HG03025 (cell line): ENCODE measurements around the gene CD40LG.

Source experiments
- ATAC-seq: cut with Tn5 transposase; IDR thresholded peaks from one replicate; pipeline ENCODE4 v1.9.1; 2021; ENCODE audit warnings: mild to moderate bottlenecking, moderate library complexity; ENCODE audit not compliant: unreplicated experiment, low FRiP score

CD40LG gene

GRCh38 chrX:136646602-136647239 lies 1.2 kb upstream of the CD40LG start:
- no peak for ATAC-seq

DNA sequence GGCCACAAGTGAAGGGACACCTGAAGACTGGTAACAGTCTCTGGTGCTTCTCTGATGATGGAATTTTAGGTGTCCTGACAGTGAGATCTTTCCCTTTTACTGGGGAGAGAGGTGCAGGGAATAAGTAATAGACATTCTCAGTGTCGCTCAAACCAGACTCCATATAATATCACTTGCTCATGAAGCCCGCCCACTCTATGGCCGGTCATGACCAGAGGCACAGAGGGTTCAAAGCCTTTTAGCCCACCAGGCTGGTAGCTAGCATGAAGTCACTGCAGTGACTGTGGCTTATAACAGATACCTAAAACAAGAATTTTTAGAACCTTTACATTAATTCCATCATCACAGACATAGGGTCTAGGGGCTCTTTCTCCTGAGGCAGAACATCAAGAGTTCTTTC lies 2.9 kb downstream of the CD40LG start:
- no peak for ATAC-seq

- ATAC-seq = no peak
Measured at GRCh38 chrX:136652822-136653723, 5.1 kb downstream of the CD40LG start.

DNA sequence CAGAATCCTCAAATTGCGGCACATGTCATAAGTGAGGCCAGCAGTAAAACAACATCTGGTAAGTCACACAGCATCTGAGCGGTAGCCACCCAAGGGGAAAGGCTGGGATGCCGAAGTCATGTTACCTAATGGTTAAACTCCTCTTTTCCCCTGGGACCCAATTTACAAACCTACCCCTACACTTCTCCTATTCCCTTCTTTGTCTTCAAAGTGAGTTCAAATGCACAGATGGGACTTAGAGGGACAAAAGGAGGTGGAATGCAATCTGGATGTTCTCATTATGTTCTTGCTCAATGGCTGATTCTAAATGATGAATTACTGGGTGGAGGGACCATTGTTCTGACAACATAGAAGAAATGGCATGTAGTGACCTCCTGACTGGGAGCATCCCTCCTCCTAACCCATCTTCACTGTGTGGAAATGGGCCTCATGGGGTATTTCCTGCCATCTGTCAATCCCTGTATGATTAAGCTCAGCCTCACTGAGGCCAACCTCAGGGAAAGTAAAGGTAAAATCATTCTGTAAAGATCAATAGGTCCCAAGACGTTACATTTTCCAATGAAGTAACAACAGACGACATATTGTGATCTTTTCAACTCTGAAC lies 8.5 kb downstream of the CD40LG start:
- no peak for ATAC-seq

- no peak for ATAC-seq
Measured at GRCh38 chrX:136658151-136658550, 10.2 kb downstream of the CD40LG start.

DNA sequence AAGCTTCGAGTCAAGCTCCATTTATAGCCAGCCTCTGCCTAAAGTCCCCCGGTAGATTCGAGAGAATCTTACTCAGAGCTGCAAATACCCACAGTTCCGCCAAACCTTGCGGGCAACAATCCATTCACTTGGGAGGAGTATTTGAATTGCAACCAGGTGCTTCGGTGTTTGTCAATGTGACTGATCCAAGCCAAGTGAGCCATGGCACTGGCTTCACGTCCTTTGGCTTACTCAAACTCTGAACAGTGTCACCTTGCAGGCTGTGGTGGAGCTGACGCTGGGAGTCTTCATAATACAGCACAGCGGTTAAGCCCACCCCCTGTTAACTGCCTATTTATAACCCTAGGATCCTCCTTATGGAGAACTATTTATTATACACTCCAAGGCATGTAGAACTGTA lies 11.2 kb downstream of the CD40LG start:
- no peak for ATAC-seq

GRCh38 chrX:136660896-136661295 lies 12.9 kb downstream of the CD40LG start:
- no peak for ATAC-seq

DNA sequence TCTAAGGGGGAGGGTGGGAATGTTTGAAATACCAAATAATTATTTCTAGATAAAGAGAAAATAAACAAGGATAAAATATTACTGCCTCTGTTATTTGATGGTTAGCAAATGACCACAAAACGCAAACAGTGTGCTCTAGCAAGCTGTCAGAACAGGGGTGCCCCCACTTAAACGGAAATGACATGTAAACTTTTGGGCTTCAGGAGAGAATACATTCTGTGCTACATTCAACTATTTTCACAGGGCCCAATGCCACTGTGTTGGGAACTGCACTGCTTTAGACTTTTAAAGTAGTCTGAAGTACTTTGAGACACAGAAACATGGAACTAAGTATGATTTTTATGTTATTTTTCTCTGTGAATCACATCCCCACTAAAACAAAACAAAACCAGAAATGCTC lies 14.1 kb downstream of the CD40LG start:
- ATAC-seq = no peak

DNA sequence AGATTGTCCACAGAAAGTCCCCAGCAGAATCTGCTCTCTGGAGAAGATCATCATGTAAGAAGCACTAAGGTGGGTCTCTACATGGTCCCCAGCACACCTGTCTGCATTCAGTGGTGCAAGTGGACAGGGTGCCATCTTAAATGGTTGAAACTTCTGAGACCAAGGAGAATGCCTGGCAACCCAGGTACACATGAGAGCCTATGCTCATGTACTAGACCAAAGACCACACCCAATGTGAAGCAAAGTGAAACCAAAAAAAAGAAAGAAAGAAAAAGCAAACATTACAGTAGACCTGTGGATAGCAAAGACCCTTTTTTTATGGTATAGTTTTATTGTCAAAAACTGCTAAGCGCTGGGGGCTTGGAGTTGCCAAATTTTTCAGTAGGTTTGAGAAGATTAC lies 15.0 kb downstream of the CD40LG start:
- ATAC-seq = no peak

GRCh38 chrX:136665258-136665900 lies 17.4 kb downstream of the CD40LG start:
- ATAC-seq = peak; percentile 61

DNA sequence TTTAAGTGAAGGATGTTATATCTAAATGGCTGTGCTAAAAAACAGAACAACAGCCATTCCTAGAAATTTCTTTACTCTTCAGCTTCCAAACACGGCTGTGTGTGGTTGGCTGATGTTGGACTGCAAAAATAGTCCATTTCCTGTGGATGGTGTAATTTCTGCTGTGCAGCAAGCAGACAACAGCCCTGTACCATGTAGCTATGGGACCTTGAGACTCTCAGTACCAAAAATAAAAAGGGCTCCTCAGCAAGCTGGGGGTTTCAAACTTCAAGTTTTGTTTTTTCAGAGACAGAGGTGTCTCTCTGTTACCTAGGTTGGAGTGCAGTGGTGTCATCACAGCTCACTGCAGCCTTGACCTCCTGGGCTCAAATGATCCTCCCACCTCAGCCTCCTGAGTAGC lies 18.1 kb downstream of the CD40LG start:
- ATAC-seq = peak; percentile 53

DNA sequence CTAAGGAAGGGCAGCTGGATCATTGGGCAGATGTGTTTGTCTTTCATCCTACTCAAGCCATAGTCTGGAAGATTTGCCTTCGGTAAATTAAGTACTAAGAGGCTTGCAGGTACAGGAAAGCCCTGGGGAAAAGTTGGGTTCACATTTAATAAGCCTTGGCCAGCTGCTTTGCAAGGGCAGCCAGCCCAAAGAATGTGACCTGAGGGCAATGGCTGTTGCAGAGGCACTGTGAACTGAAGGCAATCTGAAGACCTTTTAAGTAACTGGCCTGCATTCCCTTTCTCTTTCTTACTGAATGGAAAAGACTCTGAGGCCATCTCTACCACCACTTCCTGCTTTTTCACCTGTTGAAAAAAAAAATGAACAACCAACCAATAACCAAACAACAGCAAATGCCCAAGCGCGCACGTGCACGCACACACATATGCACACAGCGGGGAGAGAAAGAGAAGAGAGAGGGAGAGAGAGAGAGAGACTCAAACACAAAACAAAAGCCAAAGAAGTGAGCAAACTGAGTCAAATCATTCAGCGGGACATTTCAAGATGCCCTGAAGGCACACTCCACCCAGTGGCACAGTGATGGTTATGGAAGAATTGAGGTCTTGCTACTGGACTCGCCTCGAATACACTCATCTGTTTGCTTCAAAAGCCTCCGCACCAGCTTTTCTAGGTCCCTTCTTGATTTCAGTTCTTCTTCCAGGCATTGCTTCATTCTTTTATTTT lies 19.6 kb downstream of the CD40LG start:
- ATAC-seq = no peak

DNA sequence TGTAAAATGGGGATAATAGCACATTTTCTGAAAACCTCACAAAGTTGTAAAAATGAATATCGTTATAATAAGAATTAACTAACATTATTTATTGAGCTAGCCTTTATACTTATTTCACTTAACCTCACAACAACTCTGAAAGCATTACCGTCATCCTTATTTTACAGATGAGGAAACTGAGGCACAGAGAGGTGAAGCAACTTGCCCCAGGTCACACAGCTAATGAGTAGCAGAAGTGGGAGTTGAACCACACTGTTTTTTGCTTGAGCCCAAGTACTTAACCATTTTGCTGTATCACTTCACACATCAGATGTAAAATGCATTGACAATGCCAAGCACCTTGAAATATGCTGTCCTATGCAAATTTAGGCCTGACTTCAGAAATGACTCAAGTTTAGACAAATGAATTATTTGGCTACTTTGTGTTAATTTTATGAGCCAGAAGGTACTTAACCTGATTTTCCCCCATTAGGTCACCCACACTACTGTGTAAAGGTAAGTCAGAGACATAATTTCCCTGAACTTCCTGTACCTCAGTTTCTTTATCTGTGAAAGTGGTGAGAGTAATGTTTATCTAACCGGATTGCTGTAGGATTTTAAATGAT lies 23.1 kb downstream of the CD40LG start:
- ATAC-seq = no peak

DNA sequence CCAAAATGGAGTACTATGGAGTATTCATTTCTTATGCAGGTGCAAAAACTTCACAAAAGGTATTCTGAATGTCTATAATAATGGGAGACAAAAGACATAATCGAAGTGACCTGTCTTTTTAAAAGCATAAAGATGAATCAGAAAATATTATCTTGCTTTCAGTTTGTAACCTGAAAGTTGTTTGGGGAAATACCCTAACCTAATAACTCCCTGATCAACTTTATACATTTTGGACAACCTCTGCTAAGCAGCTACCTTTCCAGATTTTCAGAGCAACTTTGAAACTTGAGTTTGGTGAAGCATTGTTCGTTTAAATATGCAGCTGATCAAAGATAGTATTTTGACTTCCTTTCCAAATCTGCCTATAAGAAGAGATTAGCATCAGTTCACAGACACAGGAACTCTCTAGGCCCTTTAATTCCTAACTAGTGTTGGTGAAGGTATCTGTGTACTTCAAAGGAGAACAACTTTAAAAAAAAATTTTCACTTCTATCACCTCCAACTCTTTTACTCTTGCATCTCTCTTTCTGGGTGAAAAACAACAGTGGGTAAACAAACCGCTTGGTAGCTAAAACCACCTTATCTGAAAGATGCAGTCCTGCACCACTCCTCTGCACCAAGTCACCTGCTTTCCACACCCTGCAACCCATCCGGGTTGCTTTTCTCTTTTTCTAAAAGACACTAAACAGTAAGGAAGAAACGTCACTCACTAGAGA lies 26.5 kb downstream of the CD40LG start:
- no peak for ATAC-seq

DNA sequence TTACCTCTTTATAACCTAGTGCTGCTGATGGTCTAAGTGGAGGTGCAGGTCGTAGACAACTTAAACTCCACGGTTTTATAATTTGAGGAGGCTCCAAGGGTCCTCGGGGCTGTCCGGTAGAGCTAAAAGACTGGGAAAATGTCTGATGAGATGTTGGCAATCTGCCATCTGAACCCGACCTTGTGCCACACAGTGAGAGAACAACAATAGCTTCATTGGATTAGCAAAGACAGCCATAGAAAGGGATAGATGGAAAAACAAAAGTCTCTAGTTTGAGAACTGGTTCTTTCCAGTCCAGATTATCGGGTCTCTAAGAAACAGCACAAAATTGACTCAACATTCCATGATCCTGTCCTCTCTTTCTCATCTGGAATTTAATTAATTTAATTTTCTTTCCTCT lies 31.6 kb downstream of the CD40LG start:
- ATAC-seq = no peak

- ATAC-seq = no peak
Measured at GRCh38 chrX:136684120-136684519, 36.2 kb downstream of the CD40LG start.

- ATAC-seq = no peak
Measured at GRCh38 chrX:136687457-136687856, 39.5 kb downstream of the CD40LG start.

- no peak for ATAC-seq
Measured at GRCh38 chrX:136689436-136689835, 41.5 kb downstream of the CD40LG start.

GRCh38 chrX:136691028-136691809 lies 43.3 kb downstream of the CD40LG start:
- no peak for ATAC-seq
